Right lobe of liver (tissue), 6 donors: ENCODE measurements around the gene MTREX. TPM values are rescaled to one million over a fixed set of nuclear protein-coding genes. Genes with fewer than 3 reads are reported as not detected.
A peak's percentile ranks its signal among the peaks of the same experiment; 100 is the strongest.

Source experiments
- ATAC-seq, 4 donors: fragments of 200-7000 bp; cut with Tn5 transposase; one replicate each; pipeline ENCODE4 v1.9.1; 2020; ENCODE audit warnings: mild to moderate bottlenecking in 4 of 4, moderate library complexity in 4 of 4
- DNase-seq, 3 donors: peaks; one replicate each; pipeline ENCODE4 v3.0.0-alpha.2; 2020
- H3K27ac ChIP-seq, 3 donors: fragments of 200-600 bp; one replicate each; pipeline ENCODE4 v1.8.0; 2022
- H3K27me3 ChIP-seq, 2 donors: fragments of 200-600 bp; one replicate each; pipeline ENCODE4 v1.8.0; 2022
- H3K36me3 ChIP-seq, 4 donors: fragments of 200-600 bp; sonication (generic) in 1 of 4; one replicate each; pipeline versions ENCODE4 v1.5.1 to v1.8.0; 2017 to 2022; ENCODE audit warnings: control low read depth in 1 of 4
- H3K4me1 ChIP-seq, 4 donors: fragments of 200-600 bp; sonication (generic) in 1 of 4; one replicate each; pipeline versions ENCODE4 v1.5.1 to v1.8.0; 2017 to 2022; ENCODE audit warnings: control low read depth in 1 of 4
- H3K4me3 ChIP-seq, 3 donors: fragments of 200-600 bp; one replicate each; pipeline ENCODE4 v1.8.0; 2022
- H3K9me3 ChIP-seq, 4 donors: fragments of 200-600 bp; sonication (generic) in 1 of 4; one replicate each; pipeline versions ENCODE4 v1.5.1 to v1.8.0; 2017 to 2022; ENCODE audit warnings: control low read depth in 1 of 4
- POLR2A ChIP-seq: fragments of 450-650 bp; IDR thresholded peaks from one replicate; pipeline ENCODE4 v1.6.1; 2017; ENCODE audit warnings: antibody characterized with exemption, mild to moderate bottlenecking
- WGBS: methylation state at CpG from one replicate; pipeline ENCODE4 v1.1.6; 2018; ENCODE audit warnings: low coverage, low lambda C conversion rate; ENCODE audit not compliant: insufficient coverage; ENCODE audit errors: missing lambda C conversion rate; 5-methylcytosine and 5-hydroxymethylcytosine counted together
- intact Hi-C, 2 donors: fragments of 100-400 bp; cut with DNase I; formaldehyde crosslinking; loops; one replicate each; pipeline versions ENCODE4 v1.11.2 to v1.14.1; 2022
- total RNA-seq, 6 experiments: library from RNA; depleted of rRNA in 2 of 6; stranded (reverse); fragments of >200 nt in 2 of 6; fragmentation: NEBNext Ultra II Directional in 3 of 6; extraction: Animal tissue kit (Norgen Biotek cat#: 25700) in 3 of 6; gene quantifications; one replicate each; pipeline versions ENCODE4 v1.1.0 to v1.2.4, GENCODE V29; 2016 to 2023
- TF ChIP-seq, protein P1 (sequence below), 4 donors: fragments of 200-600 bp in 3 of 4; fragments of 450-650 bp in 1 of 4; IDR thresholded peaks; one replicate each; pipeline versions ENCODE4 v1.5.1 to v1.8.0; 2016 to 2022; ENCODE audit warnings: antibody characterized with exemption in 4 of 4, mild to moderate bottlenecking in 2 of 4
- donor health status: DM: no; HTN: yes; CAD: no.
- donor health status: DM: no; HTN: no; CAD: no.
- donor health status: DM: no; HTN: no; CAD: no.
- donor health status: DM: no; HTN: yes; CAD: no.
- donor health status: DM: no; HTN: yes; CAD: no.

MTREX gene
- total RNA-seq, 6 experiments from 2014 or later, result 24.7 to 42.4 (median 31.9) TPM

GRCh38 chr5:55437452-55437851 lies 129.7 kb downstream of the MTREX start:
- H3K4me3 ChIP-seq, result no peak overlapping the region
- peak overlapping the region in 1 of 3 donors; percentile 11 for H3K27ac ChIP-seq
- no peaks in the 10 kb centered on the region for H3K27me3 ChIP-seq
- no peaks in the 10 kb centered on the region for H3K9me3 ChIP-seq
- 92% methylated on average over 1 of the region's 1 CpG for WGBS
- intact Hi-C loops, result no loop called here
- H3K4me1 ChIP-seq, result peaks cover 0 to 7% (median 0%) of the 10 kb centered on the region in 4 donors
- DNase-seq (no peak), ATAC-seq (no peak)
- TF ChIP-seq, protein P1, sequence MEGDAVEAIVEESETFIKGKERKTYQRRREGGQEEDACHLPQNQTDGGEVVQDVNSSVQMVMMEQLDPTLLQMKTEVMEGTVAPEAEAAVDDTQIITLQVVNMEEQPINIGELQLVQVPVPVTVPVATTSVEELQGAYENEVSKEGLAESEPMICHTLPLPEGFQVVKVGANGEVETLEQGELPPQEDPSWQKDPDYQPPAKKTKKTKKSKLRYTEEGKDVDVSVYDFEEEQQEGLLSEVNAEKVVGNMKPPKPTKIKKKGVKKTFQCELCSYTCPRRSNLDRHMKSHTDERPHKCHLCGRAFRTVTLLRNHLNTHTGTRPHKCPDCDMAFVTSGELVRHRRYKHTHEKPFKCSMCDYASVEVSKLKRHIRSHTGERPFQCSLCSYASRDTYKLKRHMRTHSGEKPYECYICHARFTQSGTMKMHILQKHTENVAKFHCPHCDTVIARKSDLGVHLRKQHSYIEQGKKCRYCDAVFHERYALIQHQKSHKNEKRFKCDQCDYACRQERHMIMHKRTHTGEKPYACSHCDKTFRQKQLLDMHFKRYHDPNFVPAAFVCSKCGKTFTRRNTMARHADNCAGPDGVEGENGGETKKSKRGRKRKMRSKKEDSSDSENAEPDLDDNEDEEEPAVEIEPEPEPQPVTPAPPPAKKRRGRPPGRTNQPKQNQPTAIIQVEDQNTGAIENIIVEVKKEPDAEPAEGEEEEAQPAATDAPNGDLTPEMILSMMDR (IDR thresholded peaks at IDR 0.05), result no peak
- TF ChIP-seq POLR2A, result no peak
- peaks cover 0 to 10% (median 7%) of the 10 kb centered on the region in 4 donors for H3K36me3 ChIP-seq

DNA sequence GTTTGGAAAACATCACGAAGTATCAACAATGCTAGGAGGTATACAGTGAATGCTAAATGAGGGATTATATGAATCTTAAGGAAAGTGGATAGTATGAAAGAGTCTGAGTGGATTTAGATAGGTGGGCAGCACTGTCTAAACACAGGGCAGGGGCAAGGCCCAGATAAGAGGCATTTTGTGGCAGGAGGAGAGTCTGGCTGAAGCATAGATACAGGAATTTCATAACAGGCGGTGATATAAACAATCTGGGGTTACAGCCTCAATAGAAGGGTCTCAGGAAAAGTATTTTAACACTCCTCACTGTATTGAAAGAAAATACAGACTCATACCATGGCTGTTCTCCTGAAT lies 130.0 kb downstream of the MTREX start:
- 95% methylated on average over 2 of the region's 2 CpGs for WGBS

DNA sequence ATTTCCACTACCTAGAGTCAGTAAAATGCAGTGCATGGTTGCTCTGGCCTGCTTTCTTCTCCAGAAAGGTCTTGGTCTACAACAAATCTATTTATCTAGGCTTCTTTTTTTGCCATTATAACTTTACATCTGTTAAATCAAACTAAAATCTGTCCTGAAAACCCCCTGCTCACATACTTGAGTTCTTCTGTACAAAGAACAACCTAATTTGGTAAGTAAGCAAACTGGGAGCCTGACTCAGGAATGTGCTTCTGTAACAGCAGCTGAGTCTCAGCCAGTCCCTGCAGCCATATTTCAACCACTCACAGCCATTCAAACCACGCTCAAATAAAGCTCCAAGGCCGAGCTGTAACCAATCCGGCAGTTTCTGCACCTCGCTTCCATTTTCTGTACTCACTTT lies 131.2 kb downstream of the MTREX start:
- Histone ChIP-seq H3K27me3 (no peaks in the 10 kb centered on the region), H3K27ac (peak overlapping the region in 2 of 3 donors; percentile 23 to 35), H3K36me3 (peaks cover 0 to 10% (median 7%) of the 10 kb centered on the region in 4 donors), H3K4me1 (peaks cover 0 to 7% (median 0%) of the 10 kb centered on the region in 4 donors), H3K4me3 (no peak overlapping the region), H3K9me3 (no peaks in the 10 kb centered on the region)
- no peak for DNase-seq
- 58% methylated on average over 4 of the region's 4 CpGs for WGBS
- TF ChIP-seq, protein P1 (IDR thresholded peaks at IDR 0.05), result no peak
- peak; percentile 20 to 41 (median 28) for ATAC-seq
- intact Hi-C loops, result no loop called here

More for the DNA sequence above, 130.0 kb downstream of the MTREX start:
- intact Hi-C loops, result no loop called here
- ATAC-seq (peak in 2 of 4 donors; percentile 9 to 14), DNase-seq (no peak)
- Histone ChIP-seq H3K27ac (peak overlapping the region in 1 of 3 donors; percentile 35), H3K4me1 (peaks cover 0 to 7% (median 0%) of the 10 kb centered on the region in 4 donors), H3K9me3 (no peaks in the 10 kb centered on the region), H3K27me3 (no peaks in the 10 kb centered on the region), H3K4me3 (no peak overlapping the region), H3K36me3 (peaks cover 0 to 10% (median 7%) of the 10 kb centered on the region in 4 donors)
- TF ChIP-seq, protein P1 (IDR thresholded peaks at IDR 0.05), result no peak
- no peak for TF ChIP-seq POLR2A

DNA sequence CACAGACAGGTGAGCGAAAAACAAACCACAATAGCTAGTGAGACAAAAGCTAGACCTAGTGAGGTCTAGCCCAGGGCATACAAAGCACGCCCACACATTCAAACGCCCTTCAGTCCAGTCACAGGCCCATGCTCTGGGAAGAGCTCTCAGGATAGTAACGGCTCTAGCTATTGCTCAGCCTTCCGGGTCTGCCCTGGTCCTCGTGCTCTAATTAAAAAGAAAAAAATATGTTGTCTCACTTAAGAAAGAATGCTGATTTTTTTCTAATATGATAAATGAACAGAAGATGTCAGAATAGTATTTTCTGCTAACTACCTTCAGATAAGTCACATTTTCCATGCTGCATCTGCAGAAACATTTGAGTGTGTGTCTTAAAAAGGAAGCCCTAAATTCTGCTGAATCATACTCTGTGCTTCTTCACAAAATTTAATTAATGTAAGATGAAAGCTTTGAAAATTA lies 132.4 kb downstream of the MTREX start:
- no peak for TF ChIP-seq POLR2A
- TF ChIP-seq, protein P1 (IDR thresholded peaks at IDR 0.05), result no peak
- H3K4me3 ChIP-seq, result no peak overlapping the region
- H3K4me1 ChIP-seq, result peaks cover 0 to 7% (median 0%) of the 10 kb centered on the region in 4 donors
- H3K27me3 ChIP-seq, result no peaks in the 10 kb centered on the region
- peak overlapping the region in 1 of 3 donors; percentile 5 for H3K27ac ChIP-seq
- ATAC-seq (peak in 2 of 4 donors; percentile 20 to 36), DNase-seq (no peak)
- 77% methylated on average over 6 of the region's 6 CpGs for WGBS
- intact Hi-C loops, result no loop called here
- H3K36me3 ChIP-seq, result peaks cover 0 to 10% (median 6%) of the 10 kb centered on the region in 4 donors
- no peaks in the 10 kb centered on the region for H3K9me3 ChIP-seq
